HG03558 (cell line): Measurements from ENCODE around the gene LYRM7.
A peak's percentile ranks its signal among the peaks of the same experiment; 100 is the strongest.

Experiments used
- ATAC-seq: cut with Tn5 transposase; IDR thresholded peaks from one replicate; pipeline ENCODE4 v1.9.1; 2021; ENCODE audit warnings: moderate number of reproducible peaks; ENCODE audit not compliant: unreplicated experiment; ENCODE audit errors: extremely low read depth

LYRM7 gene

DNA sequence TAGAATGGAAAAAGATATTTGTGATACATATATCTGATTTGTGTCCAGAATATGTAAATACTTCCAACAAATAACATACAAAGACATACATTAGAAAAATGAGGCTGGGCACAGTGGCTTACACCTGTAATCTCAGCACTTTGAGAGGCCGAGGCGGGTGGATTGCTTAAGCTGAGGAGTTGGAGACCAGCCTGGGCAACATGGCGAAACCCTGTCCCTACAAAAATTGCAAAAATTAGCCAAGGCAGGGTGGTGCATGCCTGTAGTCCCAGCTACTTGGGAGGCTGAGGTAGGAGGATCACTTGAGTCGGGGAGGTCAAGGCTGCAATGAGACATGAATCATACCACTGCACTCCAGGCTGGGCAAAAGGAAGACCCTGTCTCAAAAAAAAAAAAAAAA lies 47.0 kb downstream of the LYRM7 start:
- no peak for ATAC-seq

- peak; percentile 42 for ATAC-seq
These were observed 47.6 kb downstream of the LYRM7 start for GRCh38 chr5:131218392-131218791.

GRCh38 chr5:131220566-131220965 lies 49.8 kb downstream of the LYRM7 start:
- ATAC-seq: no peak

GRCh38 chr5:131221008-131221703 lies 50.4 kb downstream of the LYRM7 start:
- no peak for ATAC-seq

- ATAC-seq: no peak
These were observed 51.1 kb downstream of the LYRM7 start for GRCh38 chr5:131221888-131222287.

- ATAC-seq: no peak
These were observed 52.0 kb downstream of the LYRM7 start for GRCh38 chr5:131222731-131223130.

DNA sequence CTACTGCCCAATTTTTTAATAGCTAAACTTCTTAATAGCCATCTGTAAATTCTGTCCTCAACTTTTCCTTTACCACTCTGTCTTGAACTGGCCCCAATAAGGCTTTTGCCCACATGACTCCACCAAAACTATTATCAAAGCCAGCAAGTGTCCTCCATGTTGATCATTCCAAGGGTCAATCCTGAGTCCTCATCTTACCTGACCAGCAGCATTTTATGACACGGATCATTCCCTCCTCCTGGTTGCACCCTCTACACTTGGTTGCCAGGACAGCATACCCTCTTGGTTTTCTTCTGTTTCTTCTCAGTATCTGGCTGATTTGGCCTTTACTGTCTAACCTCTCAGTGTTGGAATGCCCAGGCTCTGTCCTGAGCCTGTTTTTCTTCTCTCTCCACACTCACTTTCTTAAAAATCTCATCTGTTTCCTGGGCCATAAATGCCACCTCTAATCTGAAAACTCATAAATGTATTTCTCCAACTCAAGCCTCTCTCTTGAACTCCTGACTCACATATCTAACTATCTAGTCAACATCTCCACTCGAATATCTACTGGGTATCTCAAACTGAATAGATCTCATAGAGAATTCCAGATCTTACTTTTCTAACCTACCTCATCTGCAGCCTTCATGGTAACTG lies 53.1 kb downstream of the LYRM7 start:
- ATAC-seq: no peak

DNA sequence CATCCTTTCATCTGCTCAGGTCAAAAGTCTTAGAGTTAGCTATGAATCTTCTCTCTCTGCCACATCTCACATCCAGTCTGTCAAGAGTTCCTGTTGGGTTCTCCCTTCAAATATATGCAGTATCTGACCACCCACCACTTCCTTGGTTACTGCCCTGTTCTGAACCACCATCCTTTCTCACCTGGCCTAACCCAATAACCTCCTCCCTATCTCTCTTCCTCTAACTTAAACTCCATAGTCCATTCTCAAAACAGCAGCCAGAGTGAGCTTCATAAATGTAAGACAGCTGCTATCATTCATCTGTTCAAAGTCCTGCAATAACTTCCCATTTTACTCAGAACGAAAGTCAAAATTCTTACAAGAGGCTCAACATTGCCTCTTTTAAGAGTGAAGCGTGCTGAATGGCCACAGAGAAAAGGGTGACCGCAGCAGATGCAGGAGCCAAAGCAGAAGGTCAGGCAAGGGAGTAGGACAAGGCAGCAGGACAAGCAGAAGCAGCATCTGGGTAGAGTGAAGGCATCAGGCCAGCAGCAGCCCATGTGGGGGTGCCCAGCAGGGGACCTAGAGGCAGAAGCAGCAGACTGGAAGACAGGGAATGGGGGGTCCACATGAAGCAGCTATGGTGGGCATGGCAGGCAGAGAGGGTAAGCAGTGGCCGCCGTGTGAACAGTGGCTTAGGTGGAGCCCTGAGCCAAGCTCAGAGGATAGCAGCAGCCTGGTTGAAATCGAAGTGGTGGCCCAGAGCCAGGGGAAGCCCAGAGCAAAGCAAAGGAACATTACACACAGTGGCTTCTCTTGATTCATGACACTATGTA lies 53.9 kb downstream of the LYRM7 start:
- ATAC-seq: peak; percentile 83

DNA sequence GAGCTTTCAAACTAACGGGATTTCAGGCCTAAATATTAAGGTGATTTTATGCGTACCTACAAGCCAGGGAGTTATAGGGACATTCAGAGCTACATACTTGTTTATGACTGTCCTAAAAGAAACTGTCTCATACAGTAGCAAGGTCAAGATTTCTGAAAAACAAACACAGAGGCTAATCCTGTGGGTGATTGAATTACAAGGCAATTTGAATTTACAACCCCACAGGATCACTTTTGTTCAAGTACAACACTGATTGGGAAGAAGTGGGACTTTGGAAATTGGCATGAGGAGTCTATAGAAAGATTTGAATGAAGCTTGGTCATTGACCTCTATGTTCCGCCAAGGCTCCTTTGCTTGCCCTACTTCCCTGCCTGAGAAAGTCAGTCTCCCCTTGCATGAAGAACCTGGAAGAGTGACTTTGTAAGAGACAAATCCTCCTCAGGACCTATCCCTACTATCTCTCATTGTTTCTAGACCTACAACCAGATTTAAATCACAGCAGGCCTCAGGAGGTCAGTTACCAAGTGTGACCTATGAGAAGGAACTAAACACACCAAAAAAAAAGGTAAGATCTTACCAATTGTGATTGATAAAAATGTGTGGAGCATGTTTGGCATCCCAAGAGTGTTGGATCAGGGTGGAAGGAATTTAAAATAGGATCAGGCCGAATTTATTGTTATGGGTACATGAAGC lies 54.7 kb downstream of the LYRM7 start:
- no peak for ATAC-seq

GRCh38 chr5:131226899-131227298 lies 56.2 kb downstream of the LYRM7 start:
- ATAC-seq: no peak

- ATAC-seq: no peak
These were observed 57.9 kb downstream of the LYRM7 start for GRCh38 chr5:131228646-131229045.

DNA sequence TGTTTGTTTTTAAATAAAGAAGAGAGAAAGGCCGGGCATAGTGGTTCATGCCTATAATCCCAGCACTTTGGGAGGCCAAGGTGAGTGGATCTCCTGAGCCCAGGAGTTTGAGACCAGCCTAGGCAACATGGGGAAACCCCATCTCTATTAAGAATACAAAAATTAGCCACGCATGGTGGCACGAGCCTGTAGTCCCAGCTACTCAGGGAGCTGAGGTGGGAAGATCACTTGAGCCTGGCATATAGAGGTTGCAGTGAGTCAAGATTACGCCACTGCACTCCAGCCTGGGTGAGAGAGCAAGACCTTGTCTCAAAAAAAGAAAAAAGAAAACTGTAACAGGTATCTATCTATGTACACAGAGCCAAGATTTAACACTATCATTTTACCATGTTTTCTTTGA lies 58.9 kb downstream of the LYRM7 start:
- ATAC-seq: no peak

DNA sequence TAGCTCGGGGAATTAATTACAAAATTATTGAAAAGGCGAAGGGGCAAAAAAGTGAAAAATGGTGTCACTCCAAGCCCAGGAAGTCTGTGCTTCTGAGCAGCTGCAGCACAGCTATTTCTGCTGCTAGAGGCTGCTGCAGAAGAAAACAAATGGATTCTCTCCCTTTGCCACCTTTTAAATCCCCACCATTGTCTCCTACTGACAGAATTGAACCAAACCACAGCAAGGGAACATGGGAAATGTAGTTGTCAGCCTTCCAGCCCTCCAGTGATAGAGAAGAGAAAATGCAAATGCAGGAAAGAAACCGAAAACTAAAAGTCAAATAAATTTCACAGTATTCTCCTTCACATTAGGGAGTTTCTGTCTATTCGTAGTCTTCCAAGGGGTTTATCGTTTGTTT lies 59.7 kb downstream of the LYRM7 start:
- ATAC-seq: peak; percentile 56

- ATAC-seq: no peak
These were observed 68.9 kb downstream of the LYRM7 start for GRCh38 chr5:131239686-131240085.

DNA sequence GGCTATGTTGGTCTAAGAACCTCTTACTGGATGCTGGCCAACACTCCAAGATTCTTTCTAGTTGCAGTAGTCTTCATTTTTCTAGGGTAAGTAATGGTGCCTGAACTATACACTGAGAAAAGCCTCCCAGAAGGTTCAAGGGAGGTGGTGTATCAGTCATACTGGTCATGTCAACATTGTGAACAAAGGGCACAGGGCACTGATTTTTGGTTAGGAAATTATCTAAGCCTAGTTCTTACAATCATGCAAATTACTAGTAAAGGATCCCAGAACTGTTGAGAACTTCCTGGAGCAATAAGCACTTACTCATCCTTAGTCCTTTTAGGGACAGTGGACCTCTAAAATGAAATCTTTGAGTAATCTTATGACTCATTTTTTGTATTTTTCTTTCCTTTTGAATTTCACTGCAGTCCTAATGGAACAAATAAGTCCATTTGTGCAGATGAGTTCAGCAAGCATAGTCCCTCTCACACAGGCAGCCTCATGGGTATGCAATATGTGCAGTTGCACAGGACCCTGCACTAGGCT lies 72.0 kb downstream of the LYRM7 start:
- ATAC-seq: peak; percentile 36

- peak; percentile 32 for ATAC-seq
These were observed 74.6 kb downstream of the LYRM7 start for GRCh38 chr5:131245312-131245711.

DNA sequence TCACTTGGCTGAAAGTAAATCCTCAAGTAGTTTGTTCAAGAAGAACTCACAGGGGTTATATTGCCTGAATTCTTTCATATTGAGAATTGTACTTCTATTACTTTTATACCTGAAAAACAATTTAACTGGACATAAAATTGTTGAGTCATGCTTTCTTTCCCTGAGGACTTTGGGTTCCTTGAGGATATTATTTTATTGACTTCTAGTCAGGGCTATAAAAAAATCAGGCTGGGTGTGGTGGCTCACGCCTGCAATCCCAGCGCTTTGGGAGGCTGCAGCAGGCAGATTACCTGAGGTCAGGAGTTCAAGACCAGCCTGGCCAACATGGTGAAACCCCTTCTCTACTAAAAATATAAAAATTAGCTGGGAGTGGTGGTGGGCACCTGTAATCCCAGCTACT lies 75.2 kb downstream of the LYRM7 start:
- no peak for ATAC-seq

DNA sequence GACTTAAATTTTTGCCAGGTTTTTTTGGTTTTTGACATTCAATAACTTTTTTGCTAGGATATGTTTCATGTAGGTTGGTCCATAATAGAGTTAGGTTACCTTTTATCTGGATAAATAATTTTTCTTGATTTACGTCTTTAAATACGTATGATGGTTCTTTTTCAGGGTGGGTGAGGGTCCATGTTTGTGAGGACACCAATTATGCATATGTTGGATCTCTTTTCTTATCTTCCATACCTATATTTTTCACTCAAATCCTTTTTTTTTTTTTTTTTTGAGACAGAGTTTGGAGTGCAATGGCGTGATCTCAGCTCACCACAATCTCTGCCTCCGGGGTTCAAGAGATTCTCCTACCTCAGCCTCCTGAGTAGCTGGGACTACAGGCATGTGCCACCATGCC lies 75.8 kb downstream of the LYRM7 start:
- no peak for ATAC-seq

DNA sequence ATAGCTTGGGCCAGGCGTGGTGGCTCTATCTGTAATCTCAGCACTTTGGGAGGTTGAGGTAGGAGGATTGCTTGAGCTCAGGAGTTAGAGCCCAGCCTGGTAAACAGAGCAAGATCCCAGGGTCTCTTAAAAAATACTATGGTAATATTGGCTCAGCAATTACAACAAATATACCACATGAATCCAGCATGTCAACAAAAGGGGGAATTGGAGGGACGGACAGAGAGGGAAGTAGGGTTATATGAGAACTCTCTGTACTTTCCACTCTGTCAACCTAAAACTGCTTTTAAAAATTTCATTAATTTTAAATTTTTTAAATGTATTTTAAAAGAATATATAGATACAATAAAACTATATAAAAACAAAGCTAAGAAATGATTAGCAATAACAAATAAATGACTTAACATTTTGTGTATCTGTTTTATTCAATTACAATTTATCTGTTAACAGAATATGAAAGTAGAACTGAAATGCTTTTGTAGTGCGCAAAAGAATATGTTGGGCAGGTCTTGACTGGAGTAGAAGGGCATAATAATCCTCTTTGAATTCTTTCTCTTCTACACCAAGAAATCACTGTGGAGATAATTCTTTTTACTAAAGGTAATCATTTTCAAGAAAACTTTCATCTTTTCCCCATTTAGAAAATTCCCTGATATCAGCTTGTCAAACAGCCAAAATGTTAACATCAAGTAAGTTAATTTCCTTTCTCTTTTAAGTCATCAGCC lies 80.2 kb downstream of the LYRM7 start:
- no peak for ATAC-seq

- peak; percentile 85 for ATAC-seq
These were observed 82.1 kb downstream of the LYRM7 start for GRCh38 chr5:131252824-131253171.
